GM18951 (cell line): Measurements from ENCODE around the gene C12orf42.

ENCODE experiments used
- POLR2A ChIP-seq: IDR thresholded peaks from 4 replicates; pipeline ENCODE4 v1.6.1; 2011; ENCODE audit warnings: mild to moderate bottlenecking; ENCODE audit not compliant: insufficient read length, insufficient read depth; ENCODE audit errors: extremely low read depth
- in situ Hi-C: fragments of 300-500 bp; cut with MboI; formaldehyde crosslinking; loops from one replicate; pipeline ENCODE4 v1.12.0; 2022; ENCODE audit warnings: low sequenced_read_pairs, mixed read lengths, inconsistent platforms; ENCODE audit not compliant: unreplicated experiment

The C12orf42 gene

DNA sequence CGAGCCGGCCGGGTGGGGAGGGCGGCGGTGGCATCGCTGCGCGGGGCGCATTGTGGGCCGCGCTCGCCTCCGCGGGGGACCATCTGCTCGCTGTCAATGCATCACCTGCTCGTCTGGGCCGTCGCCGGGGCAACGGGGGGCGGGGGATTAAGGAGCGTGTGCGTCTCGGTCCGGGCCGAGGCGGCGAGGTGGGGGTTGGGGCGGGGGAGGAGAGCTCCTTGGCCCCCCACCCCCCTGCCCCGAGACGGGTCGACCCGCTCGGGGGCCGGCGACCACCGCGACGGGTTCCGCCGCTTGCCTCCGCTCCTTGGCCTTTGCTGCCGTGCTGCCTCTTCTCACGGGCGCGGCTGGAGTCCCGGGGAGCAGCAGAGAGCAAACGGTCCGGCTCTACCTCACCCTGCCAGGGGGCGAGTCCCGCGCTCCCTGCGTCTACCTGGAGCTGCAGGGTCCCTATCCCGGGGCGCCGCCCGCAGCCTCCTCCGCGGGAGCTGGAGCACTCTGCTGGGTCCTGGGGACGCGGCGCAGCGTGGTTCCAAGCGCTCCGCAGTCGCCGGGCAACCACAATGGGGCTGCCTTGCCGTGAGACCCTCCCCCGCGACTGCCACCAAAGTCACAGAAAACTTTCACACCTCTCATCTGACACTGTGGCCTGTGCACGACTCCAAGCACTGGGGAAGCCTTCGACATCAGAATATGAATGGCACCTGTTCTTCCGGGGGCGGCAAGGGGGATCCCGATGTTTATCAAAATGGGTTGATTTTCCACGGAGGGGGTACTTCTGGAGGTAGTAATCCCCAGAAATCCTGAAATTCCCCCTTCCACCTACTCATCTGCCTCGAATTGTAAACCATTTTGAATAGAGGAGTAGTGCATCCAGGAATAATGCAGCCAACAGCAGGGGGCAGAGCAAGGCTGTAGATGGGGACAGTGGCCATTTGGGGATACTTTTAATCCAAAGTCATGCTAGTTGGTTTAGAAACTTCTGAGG, at the start of gene C12orf42:
Gene C12orf42 (minus strand): TSS at position 500 of the 988 bp plus-strand sequence. CDS start 17,542 bp downstream, outside the sequence.
- no peak for TF ChIP-seq POLR2A
- in situ Hi-C loops: no loop called here

GRCh38 chr12:103542078-103542477, 46.3 kb upstream of the C12orf42 start:
- in situ Hi-C loops: loop anchor here (10.0 kb wide), 1 partner anchor 657 kb away; no protein-coding TSS in a partner anchor
- TF ChIP-seq POLR2A: no peak

DNA sequence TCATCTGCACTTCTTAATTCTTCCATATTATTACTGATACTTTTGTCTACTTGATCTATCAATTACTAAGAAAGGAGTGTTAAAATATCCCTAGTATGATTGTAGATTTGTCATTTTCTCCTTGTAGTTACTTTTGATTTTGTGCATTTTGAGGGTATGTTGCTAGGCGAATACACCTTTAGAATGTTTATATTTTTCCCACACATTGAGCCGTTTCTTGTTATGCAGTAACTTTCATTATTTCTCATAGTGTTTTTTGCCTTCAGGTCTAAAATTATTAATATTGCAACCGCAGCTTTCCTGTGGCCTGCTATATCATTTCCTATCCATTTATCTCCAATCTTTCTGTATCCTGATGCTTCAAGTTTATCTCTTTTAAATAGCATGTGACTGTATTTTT, 44.6 kb upstream of the C12orf42 start:
- in situ Hi-C loops: loop anchor here (10.0 kb wide), 1 partner anchor 656 kb away; no protein-coding TSS in a partner anchor
- TF ChIP-seq POLR2A: no peak

DNA sequence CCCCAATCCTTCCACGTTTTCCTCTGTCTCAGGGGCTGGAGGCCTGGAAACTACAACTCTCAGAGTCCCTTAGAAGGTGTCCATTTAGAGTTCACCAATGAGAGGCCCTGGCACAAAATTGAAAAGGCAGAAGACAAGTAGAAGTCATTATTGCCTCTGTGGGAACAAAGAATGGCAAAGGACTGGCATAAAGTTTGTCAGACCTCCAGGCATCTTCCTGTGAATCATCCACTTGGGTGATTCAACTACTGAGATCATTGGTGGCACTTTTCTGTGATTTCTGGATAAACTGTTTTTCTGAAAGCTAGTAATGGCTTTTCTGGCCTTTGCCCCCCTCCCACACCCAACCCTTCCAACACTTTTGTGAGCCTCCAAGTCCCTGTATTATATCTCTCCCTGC, 42.6 kb upstream of the C12orf42 start:
- TF ChIP-seq POLR2A: no peak
- in situ Hi-C loops: no loop called here

GRCh38 chr12:103530307-103531066, 34.7 kb upstream of the C12orf42 start:
- in situ Hi-C loops: no loop called here
- TF ChIP-seq POLR2A: no peak

- TF ChIP-seq POLR2A: no peak
- in situ Hi-C loops: no loop called here
These were observed 33.5 kb upstream of the C12orf42 start for GRCh38 chr12:103529306-103529705.

DNA sequence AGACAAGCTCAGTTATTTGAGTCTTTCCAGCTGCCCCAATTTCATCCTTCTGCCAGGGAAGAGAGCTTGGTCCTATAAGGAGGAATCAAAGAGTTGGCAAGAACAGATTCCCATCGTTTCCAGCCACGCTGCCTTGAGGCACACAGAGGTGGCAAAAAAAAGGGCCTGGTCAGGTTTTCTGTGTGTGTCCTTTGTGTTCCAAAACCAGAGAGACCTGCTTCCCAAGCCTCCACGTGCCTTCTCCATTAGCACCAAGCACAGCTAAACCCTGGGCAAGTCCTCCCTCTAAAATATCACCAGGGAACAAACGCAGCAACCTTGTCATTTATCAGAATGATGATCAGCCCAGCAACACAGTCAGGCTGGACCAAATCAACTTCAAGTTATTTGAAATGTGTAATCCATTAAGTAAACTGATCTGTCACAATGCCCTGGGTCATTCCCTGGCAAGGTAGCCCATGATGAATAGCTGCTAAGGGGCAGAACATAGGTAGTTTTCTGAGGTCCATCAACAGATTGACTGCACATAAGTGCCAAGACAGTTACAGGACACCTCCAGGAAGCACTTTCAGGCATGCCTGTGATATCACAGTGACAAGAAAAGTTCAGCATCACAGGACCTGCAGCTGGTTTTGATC, 28.6 kb upstream of the C12orf42 start:
- in situ Hi-C loops: no loop called here
- TF ChIP-seq POLR2A: no peak

DNA sequence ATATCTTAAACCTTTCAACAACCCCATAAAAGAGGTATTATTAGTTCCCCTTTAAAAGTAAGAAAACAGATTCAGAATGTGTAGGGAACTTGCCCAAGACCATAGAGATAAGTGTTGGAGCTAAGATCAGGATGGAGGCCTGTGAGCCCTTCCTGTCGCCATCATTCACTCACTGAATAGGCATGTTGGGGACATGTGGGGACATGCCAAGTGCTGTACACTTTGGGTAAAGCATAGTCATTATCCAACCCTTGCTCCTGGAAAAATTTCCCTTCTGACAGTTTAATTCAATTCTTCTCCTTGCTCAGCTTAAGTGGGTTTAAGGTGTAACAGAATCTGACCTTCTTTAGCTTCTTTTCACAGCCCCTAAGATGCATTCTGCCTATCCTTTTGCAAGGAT, 28.0 kb upstream of the C12orf42 start:
- no peak for TF ChIP-seq POLR2A
- in situ Hi-C loops: no loop called here

GRCh38 chr12:103520686-103521215, 25.0 kb upstream of the C12orf42 start:
- TF ChIP-seq POLR2A: no peak
- in situ Hi-C loops: no loop called here

- in situ Hi-C loops: no loop called here
- TF ChIP-seq POLR2A: no peak
These were observed 23.9 kb upstream of the C12orf42 start for GRCh38 chr12:103519632-103520031.

- TF ChIP-seq POLR2A: no peak
- in situ Hi-C loops: no loop called here
These were observed 23.1 kb upstream of the C12orf42 start for GRCh38 chr12:103518899-103519298.

DNA sequence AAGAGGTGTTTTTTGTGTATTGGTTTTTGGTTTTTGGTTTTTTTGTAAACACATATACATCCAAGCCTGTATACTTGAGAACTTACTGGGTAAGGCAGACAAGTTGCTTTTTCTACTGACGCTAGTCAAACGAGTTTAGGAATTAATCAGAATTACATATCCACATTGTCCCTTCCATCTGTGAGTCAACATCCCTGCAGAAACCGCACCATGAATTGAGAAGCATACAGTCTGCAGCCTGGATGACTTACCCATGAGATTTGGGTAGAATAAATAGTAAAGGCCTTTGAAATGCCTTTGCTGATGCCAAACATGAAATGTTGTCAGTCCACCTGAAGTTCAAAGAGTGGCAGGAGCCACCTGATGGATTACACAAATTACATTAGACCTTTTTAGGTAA, 21.4 kb upstream of the C12orf42 start:
- TF ChIP-seq POLR2A: no peak
- in situ Hi-C loops: no loop called here

- no peak for TF ChIP-seq POLR2A
- in situ Hi-C loops: no loop called here
These were observed 19.6 kb upstream of the C12orf42 start for GRCh38 chr12:103515341-103515740.

DNA sequence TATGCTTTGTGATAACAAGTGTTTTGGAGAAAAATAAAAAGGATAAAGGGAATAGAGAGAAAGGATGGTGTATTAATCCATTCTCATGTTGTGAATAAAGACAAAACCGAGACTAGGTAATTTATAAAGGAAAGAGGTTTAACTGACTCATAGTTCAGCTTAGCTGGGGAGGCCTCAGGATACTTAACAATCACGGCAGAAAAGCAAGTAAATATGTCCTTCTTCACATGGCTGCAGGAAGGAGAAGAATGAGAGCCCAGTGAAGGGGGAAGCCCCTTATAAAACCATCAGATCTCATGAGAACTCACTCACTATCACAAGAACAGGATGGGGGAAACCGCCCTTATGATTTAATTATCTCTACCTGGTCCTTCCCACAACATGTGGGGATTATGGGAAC, 18.1 kb upstream of the C12orf42 start:
- in situ Hi-C loops: no loop called here
- no peak for TF ChIP-seq POLR2A
